Smooth muscle cell (in vitro differentiated cells): Measurements from ENCODE around the gene RNU7-1. TPM values are rescaled to one million over a fixed set of nuclear protein-coding genes. Genes with fewer than 3 reads are reported as not detected.

Experiments
- DNase-seq: peaks from one replicate; lab custom pipeline; 2025; ENCODE audit not compliant: unreplicated experiment; lab: John Stamatoyannopoulos, UW
- H2AFZ ChIP-seq: fragments of 200-600 bp; sonication (generic); 2 replicates; pipeline ENCODE4 v1.6.0; 2016; ENCODE audit warnings: antibody characterized with exemption, low read depth, mild to moderate bottlenecking
- H3F3A ChIP-seq: fragments of 200-600 bp; sonication (generic); 2 replicates; pipeline ENCODE4 v1.6.0; 2017; ENCODE audit warnings: antibody characterized with exemption, low read depth
- H3K27ac ChIP-seq: fragments of 200-600 bp; sonication (generic); 2 replicates; pipeline ENCODE4 v1.5.1; 2016; ENCODE audit warnings: low read depth, mild to moderate bottlenecking
- H3K27me3 ChIP-seq: fragments of 200-600 bp; sonication (generic); 2 replicates; pipeline ENCODE4 v1.6.1; 2016; ENCODE audit warnings: low read depth, mild to moderate bottlenecking
- H3K36me3 ChIP-seq: fragments of 200-600 bp; sonication (generic); 2 replicates; pipeline ENCODE4 v1.5.1; 2016; ENCODE audit warnings: low read depth
- H3K4me1 ChIP-seq: fragments of 200-600 bp; sonication (generic); 2 replicates; pipeline ENCODE4 v1.5.1; 2016; ENCODE audit warnings: low read depth
- H3K4me2 ChIP-seq: fragments of 200-600 bp; sonication (generic); 2 replicates; pipeline ENCODE4 v1.6.0; 2016; ENCODE audit warnings: mild to moderate bottlenecking
- H3K4me3 ChIP-seq: fragments of 200-600 bp; sonication (generic); 2 replicates; pipeline ENCODE4 v1.5.1; 2016; ENCODE audit warnings: mild to moderate bottlenecking
- H3K79me2 ChIP-seq: fragments of 200-600 bp; sonication (generic); 2 replicates; pipeline ENCODE4 v1.6.0; 2016; ENCODE audit warnings: low read depth, mild to moderate bottlenecking
- H3K9ac ChIP-seq: fragments of 200-600 bp; sonication (generic); 2 replicates; pipeline ENCODE4 v1.6.0; 2016; ENCODE audit warnings: low read depth
- H3K9me3 ChIP-seq: fragments of 200-600 bp; sonication (generic); replicated peaks from 2 replicates; pipeline ENCODE4 v1.5.1; 2016; ENCODE audit warnings: low read depth
- H4K20me1 ChIP-seq: fragments of 200-600 bp; sonication (generic); 2 replicates; pipeline ENCODE4 v1.6.0; 2016; ENCODE audit warnings: low read depth
- WGBS: methylation state at CpG from one replicate; pipeline ENCODE4 v1.1.7; 2016; ENCODE audit warnings: low lambda C conversion rate; 5-methylcytosine and 5-hydroxymethylcytosine counted together
- polyA plus RNA-seq: library from polyadenylated mRNA; unstranded; fragments of >200 nt; fragmentation: Nextera tagmentation; extraction: Ambion mirVana; gene quantifications from 2 replicates; pipeline ENCODE4 v1.2.1, GENCODE V29; 2016
- total RNA-seq: library from RNA; depleted of rRNA; stranded (reverse); fragments of >200 nt; gene quantifications from 2 replicates; pipeline ENCODE4 v1.2.3, GENCODE V29; 2014
- TF ChIP-seq, protein P1 (sequence below): fragments of 200-600 bp; sonication (generic); IDR thresholded peaks from 2 replicates; pipeline ENCODE4 v1.5.1; 2017; ENCODE audit warnings: borderline replicate concordance, mild to moderate bottlenecking, antibody characterized with exemption; ENCODE audit not compliant: insufficient read depth, poor library complexity, severe bottlenecking

Gene RNU7-1
- total and polyA plus RNA-seq, 2 experiments from 2014 or later, result not detected

- no peak for DNase-seq
- Histone ChIP-seq H3K27ac (no peak overlapping the region), H3K36me3 (no peaks in the 10 kb centered on the region), H3K27me3 (no peaks in the 10 kb centered on the region), H3F3A (no peaks in the 10 kb centered on the region), H3K4me1 (no peaks in the 10 kb centered on the region), H4K20me1 (no peaks in the 10 kb centered on the region), H3K79me2 (no peaks in the 10 kb centered on the region), H2AFZ (no peak overlapping the region), H3K4me3 (no peak overlapping the region), H3K4me2 (no peak overlapping the region), H3K9ac (no peak overlapping the region), H3K9me3 (no peaks in the 10 kb centered on the region)
- 93% methylated on average over 20 of the region's 20 CpGs for WGBS
- TF ChIP-seq, protein P1, sequence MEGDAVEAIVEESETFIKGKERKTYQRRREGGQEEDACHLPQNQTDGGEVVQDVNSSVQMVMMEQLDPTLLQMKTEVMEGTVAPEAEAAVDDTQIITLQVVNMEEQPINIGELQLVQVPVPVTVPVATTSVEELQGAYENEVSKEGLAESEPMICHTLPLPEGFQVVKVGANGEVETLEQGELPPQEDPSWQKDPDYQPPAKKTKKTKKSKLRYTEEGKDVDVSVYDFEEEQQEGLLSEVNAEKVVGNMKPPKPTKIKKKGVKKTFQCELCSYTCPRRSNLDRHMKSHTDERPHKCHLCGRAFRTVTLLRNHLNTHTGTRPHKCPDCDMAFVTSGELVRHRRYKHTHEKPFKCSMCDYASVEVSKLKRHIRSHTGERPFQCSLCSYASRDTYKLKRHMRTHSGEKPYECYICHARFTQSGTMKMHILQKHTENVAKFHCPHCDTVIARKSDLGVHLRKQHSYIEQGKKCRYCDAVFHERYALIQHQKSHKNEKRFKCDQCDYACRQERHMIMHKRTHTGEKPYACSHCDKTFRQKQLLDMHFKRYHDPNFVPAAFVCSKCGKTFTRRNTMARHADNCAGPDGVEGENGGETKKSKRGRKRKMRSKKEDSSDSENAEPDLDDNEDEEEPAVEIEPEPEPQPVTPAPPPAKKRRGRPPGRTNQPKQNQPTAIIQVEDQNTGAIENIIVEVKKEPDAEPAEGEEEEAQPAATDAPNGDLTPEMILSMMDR, result no peak
These were observed 8.0 kb downstream of the RNU7-1 start for GRCh38 chr12:6951551-6952120.

GRCh38 chr12:6952121-6952862 lies 8.7 kb downstream of the RNU7-1 start:
- Histone ChIP-seq H3K79me2 (no peaks in the 10 kb centered on the region), H3K4me2 (no peak overlapping the region), H3K27ac (no peak overlapping the region), H3K36me3 (no peaks in the 10 kb centered on the region), H3F3A (no peaks in the 10 kb centered on the region), H3K4me1 (no peaks in the 10 kb centered on the region), H3K9ac (no peak overlapping the region), H3K4me3 (no peak overlapping the region), H4K20me1 (no peaks in the 10 kb centered on the region), H2AFZ (no peak overlapping the region), H3K9me3 (no peaks in the 10 kb centered on the region), H3K27me3 (no peaks in the 10 kb centered on the region)
- TF ChIP-seq, protein P1, result no peak
- 88% methylated on average over 22 of the region's 22 CpGs for WGBS
- DNase-seq, result no peak

GRCh38 chr12:6952863-6953441 lies 9.3 kb downstream of the RNU7-1 start:
- no peaks in the 10 kb centered on the region for H3K4me1 ChIP-seq
- DNase-seq, result no peak
- peak overlapping the region; percentile 48 for H3K4me2 ChIP-seq
- WGBS, result 95% methylated on average over 15 of the region's 15 CpGs
- H4K20me1 ChIP-seq, result no peaks in the 10 kb centered on the region
- H3K27ac ChIP-seq, result no peak overlapping the region
- no peaks in the 10 kb centered on the region for H3K9me3 ChIP-seq
- H3K27me3 ChIP-seq, result no peaks in the 10 kb centered on the region
- H3K9ac ChIP-seq, result no peak overlapping the region
- no peaks in the 10 kb centered on the region for H3K79me2 ChIP-seq
- H3K36me3 ChIP-seq, result no peaks in the 10 kb centered on the region
- TF ChIP-seq, protein P1, result no peak
- no peaks in the 10 kb centered on the region for H3F3A ChIP-seq
- H2AFZ ChIP-seq, result no peak overlapping the region
- H3K4me3 ChIP-seq, result no peak overlapping the region
